Esophagus muscularis mucosa (tissue), 4 donors: ENCODE data around the gene MRPL32.

Experiments used
- CTCF ChIP-seq, 3 experiments: fragments of 200-600 bp in 2 of 3; fragments of 450-650 bp in 1 of 3; sonication (generic) in 2 of 3; IDR thresholded peaks; one replicate each; pipeline ENCODE4 v1.5.1; 2017 to 2019; ENCODE audit warnings: antibody characterized with exemption in 3 of 3, mild to moderate bottlenecking in 2 of 3, moderate library complexity in 1 of 3
- EP300 ChIP-seq: sonication (generic); formaldehyde crosslinking; IDR thresholded peaks from one replicate; pipeline ENCODE4 v1.6.1; 2017; ENCODE audit warnings: antibody characterized with exemption
- POLR2A ChIP-seq: fragments of 450-650 bp; IDR thresholded peaks from one replicate; pipeline ENCODE4 v1.6.1; 2017; ENCODE audit warnings: antibody characterized with exemption, moderate library complexity, mild to moderate bottlenecking, low read depth
- POLR2AphosphoS5 ChIP-seq, 2 donors: sonication (generic); formaldehyde crosslinking; IDR thresholded peaks; one replicate each; pipeline ENCODE4 v1.6.1; 2017; ENCODE audit warnings: antibody characterized with exemption in 2 of 2

GRCh38 chr7:42928754-42929153 lies 3.4 kb upstream of the MRPL32 start:
- TF ChIP-seq POLR2A (no peak), POLR2AphosphoS5 (IDR thresholded peaks at IDR 0.05) (no peak), CTCF (IDR thresholded peaks at IDR 0.05) (no peak), EP300 (no peak)
